ENCODE measurements around the gene GABRR2. TPM values are rescaled to one million over a fixed set of nuclear protein-coding genes. Genes with fewer than 3 reads are reported as not detected.

The GABRR2 gene
- total and polyA plus RNA-seq, 2 of the 4 experiments (the other 2 are of a cell fraction): 0.26 TPM; not detected in 1

- no peak for TF ChIP-seq USF2 (IDR thresholded peaks at IDR 0.05; ENCODE audit: low read depth, low read length)
- no peak for TF ChIP-seq NFE2L2 (IDR thresholded peaks at IDR 0.05; ENCODE audit: low read depth, low read length)
- TF ChIP-seq SMC3 (IDR thresholded peaks at IDR 0.05; ENCODE audit: low read depth, low read length): no peak
- TF ChIP-seq FOS (IDR thresholded peaks at IDR 0.05; ENCODE audit: low read depth, low read length): no peak
- TF ChIP-seq RAD21 (IDR thresholded peaks at IDR 0.05; ENCODE audit: low read length): no peak
- TF ChIP-seq BHLHE40 (IDR thresholded peaks at IDR 0.05; ENCODE audit: low read depth, low read length): no peak
- TF ChIP-seq MAFK (IDR thresholded peaks at IDR 0.05; ENCODE audit: low read depth, low read length): no peak
- TF ChIP-seq CHD1 (IDR thresholded peaks at IDR 0.05; ENCODE audit: low read depth, low read length): no peak
- TF ChIP-seq RCOR1 (IDR thresholded peaks at IDR 0.05; ENCODE audit: insufficient replicate concordance, low read length): no peak
- in situ Hi-C loops (cut with MboI; ENCODE audit: low sequenced_read_pairs): no loop called here
Measured at GRCh38 chr6:89260310-89260709, 54.8 kb downstream of the GABRR2 start.

More at GRCh38 chr6:89260310-89260709, 54.8 kb downstream of the GABRR2 start:
- no peak overlapping the region for H3K14ac ChIP-seq (replicated peaks; ENCODE audit: low read depth, low read length)
- no peaks in the 10 kb centered on the region for H3K4me1 ChIP-seq (ENCODE audit: control insufficient read depth, insufficient read depth, low read length)
- no peak for DNase-seq
- H2AK5ac ChIP-seq (ENCODE audit: low read depth, low read length): no peak overlapping the region
- dilution Hi-C loops (cut with HindIII; ENCODE audit: low sequenced_read_pairs, unreplicated experiment) (no loop called here), intact Hi-C loops (cut with micrococcal nuclease) (no loop called here)
- no peaks in the 10 kb centered on the region for H3K9me3 ChIP-seq (ENCODE audit: control insufficient read depth, insufficient read depth, low read length)
- peaks cover 8% of the 10 kb centered on the region for H3K27me3 ChIP-seq (ENCODE audit: control insufficient read depth, insufficient read depth, low read length)
- no peak overlapping the region for H3K27ac ChIP-seq (ENCODE audit: insufficient read depth, low read length)
- H2BK15ac ChIP-seq (ENCODE audit: low read depth, low read length): no peak overlapping the region
- H3K18ac ChIP-seq (ENCODE audit: low read depth, low read length): no peak overlapping the region
- no peak overlapping the region for H4K91ac ChIP-seq (ENCODE audit: insufficient read depth, low read depth, low read length)
- no peaks in the 10 kb centered on the region for H3K79me1 ChIP-seq (ENCODE audit: low read depth in 1 of 2, low read length in 2 of 2)
- H3K56ac ChIP-seq (ENCODE audit: extremely low read depth, insufficient read depth, low read length): no peak overlapping the region
- H4K5ac ChIP-seq (ENCODE audit: low read depth, low read length): no peak overlapping the region
- BruUV-seq (replicated peaks): no TSS peak
- H2BK20ac ChIP-seq (ENCODE audit: low read depth, low read length): no peak overlapping the region
- H2AK9ac ChIP-seq (replicated peaks; ENCODE audit: low read depth, low read length, poor library complexity): no peak overlapping the region
- no peak overlapping the region for H2BK120ac ChIP-seq (ENCODE audit: low read depth, low read length)
- no peak overlapping the region for H3K4me2 ChIP-seq (ENCODE audit: low read depth, low read length)
- no peak overlapping the region for H2AFZ ChIP-seq (replicated peaks; ENCODE audit: low read length, poor library complexity)
- no peaks in the 10 kb centered on the region for H3K9me1 ChIP-seq (ENCODE audit: insufficient read depth, low read length)
- no peak overlapping the region for H4K8ac ChIP-seq (ENCODE audit: low read depth in 2 of 2, low read length in 2 of 2)
- no peak overlapping the region for H3K23ac ChIP-seq (ENCODE audit: low read depth, low read length)
- H3K4me3 ChIP-seq (ENCODE audit: insufficient read depth, low read depth, low read length): no peak overlapping the region
- H3K4ac ChIP-seq (ENCODE audit: low read depth, low read length): no peak overlapping the region
- H3K36me3 ChIP-seq (ENCODE audit: control insufficient read depth, insufficient read depth, low read length): no peaks in the 10 kb centered on the region
- H3K9ac ChIP-seq (ENCODE audit: low read depth, low read length): no peak overlapping the region
- POLR2A ChIA-PET (ENCODE audit: unreplicated experiment): no interaction called here
- no peaks in the 10 kb centered on the region for H4K20me1 ChIP-seq (ENCODE audit: insufficient read depth, low read length)
- H2BK5ac ChIP-seq (ENCODE audit: low read depth, low read length, poor library complexity, severe bottlenecking): no peak overlapping the region
- 100% methylated on average over 1 of the region's 4 CpGs; no CpG with 5 or more reads in 1 of the 2 experiments for WGBS, 2 experiments (ENCODE audit: extremely low coverage in 2 of 2, insufficient read length in 1 of 2)
- CTCF ChIA-PET: no interaction called here
- ATAC-seq (ENCODE audit: low read depth): no peak

Measured in IMR-90 (cell line).